Lung microvascular endothelial cell (primary cell): ENCODE data around the gene HOXA6. TPM values are rescaled to one million over a fixed set of nuclear protein-coding genes. Genes with fewer than 3 reads are reported as not detected.

ENCODE experiments used
- DNase-seq, 2 donors: peaks; one replicate each; pipeline versions ENCODE4 v3.0.0 to v3.0.0-alpha.2; 2010; ENCODE audit warnings: low read depth in 2 of 2
- total RNA-seq: library from RNA; depleted of rRNA; stranded (reverse); fragments of >200 nt; gene quantifications from 2 replicates; pipeline ENCODE4 v1.2.1, GENCODE V29; 2014

HOXA6 gene
- total RNA-seq, 1 donor from 2014 or later, result 2.4 TPM

DNA sequence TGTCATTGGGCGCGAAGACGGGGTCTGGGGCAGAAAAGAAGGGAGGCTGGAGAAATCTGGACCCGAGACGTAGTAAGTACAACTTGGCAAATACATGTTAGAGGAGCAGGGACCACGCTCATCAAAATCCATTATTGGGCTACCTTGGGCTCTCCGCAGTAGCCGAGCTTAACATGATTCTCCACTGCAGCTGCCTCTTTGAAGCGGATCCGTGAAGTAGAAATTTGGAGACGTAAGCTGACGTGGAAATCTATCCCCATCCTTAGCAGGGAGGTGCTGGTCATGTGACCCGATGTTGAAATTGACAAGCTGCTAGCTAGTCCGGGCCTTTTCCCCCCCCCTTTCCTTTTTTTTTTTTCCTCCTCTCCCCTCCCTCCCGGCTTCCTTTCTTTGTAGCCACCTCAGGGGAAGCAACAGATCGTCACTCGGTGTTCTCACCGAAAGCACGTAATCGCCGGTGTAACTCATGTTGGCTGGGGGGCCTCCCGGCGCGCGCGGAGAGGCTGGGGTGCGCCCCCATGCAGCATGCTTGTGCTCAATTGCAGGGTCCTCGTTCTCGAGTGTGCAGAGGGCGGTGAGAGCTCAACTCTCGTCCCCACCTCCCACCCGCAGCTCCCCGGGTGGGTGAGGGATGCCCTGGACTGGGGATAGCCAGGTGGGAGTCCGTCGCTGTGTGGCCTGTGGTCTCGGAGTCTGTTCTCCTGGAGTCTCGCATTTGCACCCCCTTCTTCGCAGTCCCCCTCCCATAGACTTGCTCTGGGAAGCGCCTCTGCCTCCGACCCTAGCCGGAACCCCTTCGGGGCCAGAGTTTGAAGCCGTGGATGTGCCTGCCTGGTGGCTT is 37.7 kb upstream of the HOXA6 start, which contains the start of gene HOXA11:
Gene HOXA11 (minus strand): TSS at position 220 of the 841 bp plus-strand sequence. CDS start 88 bp downstream, at position 132.
- DNase-seq, result no peak

- peak in 1 of 2 donors; percentile 49 for DNase-seq
Observed at GRCh38 chr7:27184337-27185012, 36.9 kb upstream of the HOXA6 start.

- no peak for DNase-seq
Observed at GRCh38 chr7:27183682-27184336, 36.2 kb upstream of the HOXA6 start.

DNA sequence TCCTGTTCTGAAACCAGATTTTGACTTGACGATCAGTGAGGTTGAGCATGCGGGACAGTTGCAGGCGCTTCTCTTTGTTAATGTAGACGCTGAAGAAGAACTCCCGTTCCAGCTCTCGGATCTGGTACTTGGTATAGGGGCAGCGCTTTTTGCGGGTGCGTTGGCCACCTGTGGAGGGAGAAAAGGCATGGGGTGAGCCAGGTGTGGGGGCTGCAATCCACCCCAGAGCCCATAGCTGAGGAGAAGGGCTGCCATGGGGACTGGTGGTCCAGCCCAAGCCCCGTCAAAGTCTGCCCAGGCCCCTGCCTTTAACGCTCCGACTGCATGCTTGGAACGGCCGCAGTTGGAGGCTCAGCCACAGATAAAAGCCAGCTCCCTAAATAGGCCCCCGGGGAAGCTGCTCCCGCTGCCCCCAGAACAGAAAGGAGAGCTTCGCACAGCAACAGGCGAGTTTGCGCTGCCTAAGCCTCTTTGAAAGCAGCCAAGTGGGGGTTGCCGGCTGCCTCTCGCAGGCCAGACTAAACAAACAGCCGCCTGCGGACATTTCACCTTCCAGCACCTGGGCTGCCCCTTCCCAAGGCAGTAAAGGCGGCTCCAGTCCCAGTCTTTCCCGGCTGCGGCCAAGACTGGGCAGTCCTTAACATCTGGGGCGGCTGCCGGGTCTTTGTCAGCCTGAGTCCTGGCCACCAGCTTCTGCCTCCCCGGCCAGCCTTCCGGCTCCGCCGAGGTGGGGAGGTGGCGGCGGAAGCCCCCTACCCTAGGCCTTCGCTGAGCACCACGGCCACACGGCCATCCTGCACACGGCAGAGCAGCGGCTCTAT is 35.5 kb upstream of the HOXA6 start:
- no peak for DNase-seq

GRCh38 chr7:27182285-27182841 is 34.8 kb upstream of the HOXA6 start:
- no peak for DNase-seq

DNA sequence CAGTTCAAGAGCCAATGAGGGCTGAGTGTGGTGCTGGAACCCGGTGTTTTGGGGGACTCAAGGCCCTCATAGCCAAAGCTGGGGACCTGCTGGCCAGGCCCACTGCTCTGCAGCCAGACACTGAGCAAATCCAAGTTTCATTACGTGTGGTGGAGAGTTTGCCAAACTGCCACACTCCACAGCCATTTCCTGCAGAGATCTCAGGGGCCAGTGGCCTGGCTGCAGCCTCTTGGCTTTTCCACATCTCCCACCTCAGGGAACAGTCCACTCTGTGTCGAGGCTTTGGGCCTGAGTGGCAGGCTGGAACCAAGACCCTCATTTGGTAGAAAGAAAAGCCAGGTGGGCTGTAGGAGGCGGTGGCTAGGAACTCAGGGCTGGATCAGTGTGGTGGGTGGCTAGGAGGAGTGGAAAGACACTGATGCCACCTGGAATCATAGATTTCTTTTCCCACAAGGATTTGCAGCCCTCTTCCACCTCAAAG is 34.3 kb upstream of the HOXA6 start:
- DNase-seq, result no peak

DNA sequence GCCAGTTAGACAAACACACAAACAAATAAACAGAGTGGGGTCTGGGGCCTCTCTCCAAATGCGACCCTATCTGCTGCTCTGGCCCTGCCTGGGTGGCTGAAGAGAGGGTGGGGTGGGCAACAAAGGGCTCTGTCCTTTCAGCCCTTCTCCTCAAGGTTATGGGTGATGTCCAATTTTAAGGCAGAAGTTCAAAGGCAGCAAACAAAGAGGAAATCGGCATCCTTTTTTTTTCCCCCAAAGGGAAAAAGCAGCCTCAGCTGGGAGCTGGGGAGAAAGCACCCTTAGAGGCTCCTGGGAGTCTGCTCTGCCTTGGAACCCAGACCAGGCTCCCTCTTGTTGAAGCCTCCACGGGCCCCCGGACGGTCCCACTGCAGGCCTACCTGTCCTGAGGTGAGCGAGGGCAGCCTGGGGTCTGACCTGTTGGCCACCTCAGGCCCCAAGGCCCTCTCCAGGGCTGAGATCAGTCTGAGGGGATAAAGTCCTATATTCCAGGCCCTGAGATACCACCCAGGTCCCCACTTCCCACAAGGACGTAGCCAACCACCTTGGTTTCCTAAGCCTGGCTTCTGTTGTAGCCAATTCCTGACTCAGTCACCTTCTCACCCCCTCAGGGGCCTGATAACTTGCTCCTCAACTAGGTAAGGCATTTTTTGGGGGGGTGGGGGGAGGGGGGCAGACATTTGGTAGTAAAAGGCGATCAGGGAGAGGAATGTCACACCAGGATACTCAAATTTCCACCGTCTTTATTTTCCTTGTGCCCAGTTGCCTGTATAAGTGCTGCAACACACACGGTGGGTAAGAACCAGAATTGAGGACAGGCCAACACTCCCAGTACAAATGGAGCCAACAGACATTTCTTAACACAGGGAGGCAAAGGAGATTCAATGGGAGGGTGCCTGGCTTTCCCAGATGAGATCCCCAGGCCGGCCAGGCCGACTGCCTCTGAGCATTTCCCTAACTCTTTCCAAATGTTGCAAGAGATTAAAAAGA is 33.2 kb upstream of the HOXA6 start:
- DNase-seq, result no peak

DNA sequence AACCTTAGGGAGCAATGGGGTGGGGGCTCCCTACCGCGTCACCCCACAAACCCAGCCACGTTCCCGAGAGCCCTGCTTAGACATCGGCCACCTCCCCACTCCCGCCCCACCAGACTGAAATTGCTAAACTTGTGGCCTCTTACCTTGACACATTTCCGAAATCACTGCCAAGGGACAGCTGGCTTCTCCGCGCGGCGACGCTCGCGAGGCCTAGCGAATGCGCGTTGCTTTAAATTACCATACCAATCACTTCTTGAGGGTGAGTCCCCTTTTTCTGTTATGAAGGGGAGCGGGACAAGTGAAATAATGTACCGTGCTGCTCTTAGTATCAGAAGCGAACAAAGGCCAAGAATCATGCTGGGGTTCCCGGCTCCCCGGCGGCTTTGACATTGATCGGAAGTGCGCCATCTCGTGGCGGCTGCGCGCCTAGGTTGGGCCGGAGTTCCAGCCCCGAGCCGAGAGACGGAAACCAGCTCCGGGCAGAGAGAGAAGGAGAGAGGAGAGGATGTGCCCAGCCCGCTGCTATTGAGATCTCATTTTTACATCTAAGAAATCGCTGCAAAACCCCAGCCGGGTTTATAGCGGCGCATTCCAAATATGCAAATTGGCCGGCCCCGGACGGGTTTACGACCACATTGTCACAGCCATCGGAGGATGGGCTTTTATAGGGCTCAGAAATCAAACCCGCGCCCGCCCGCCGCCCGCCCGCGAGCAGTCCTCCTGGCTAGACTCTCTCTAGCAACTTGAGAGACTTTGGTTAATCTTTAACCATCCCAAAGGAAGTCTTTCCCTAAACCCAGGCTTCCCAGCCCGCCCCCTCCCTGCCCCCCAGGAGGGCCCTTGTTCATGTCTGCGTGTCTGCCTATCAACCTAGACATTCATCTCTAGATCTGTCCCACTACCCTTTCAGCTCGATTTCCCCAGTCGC is 32.2 kb upstream of the HOXA6 start:
- DNase-seq, result peak; percentile 67 to 73

DNA sequence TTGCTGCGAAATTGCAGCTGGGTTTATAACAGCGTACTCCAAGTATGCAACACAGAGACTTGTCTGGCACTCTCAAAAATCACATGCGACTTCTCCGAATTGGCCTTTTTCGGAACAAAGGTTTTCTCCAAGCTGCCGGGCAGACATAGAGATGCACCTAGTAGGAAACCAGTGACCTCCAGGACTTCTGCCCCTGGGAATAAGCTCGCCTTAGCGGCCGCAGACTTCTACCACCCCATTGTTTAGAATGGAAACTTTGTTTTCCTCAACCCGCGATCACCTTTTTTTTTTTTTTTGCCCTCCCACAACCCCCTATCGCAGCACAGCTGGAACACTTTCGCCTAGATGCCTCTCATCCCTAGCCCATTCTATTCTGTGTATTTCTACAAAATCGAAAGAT is 31.5 kb upstream of the HOXA6 start:
- no peak for DNase-seq

- DNase-seq, result no peak
Observed at GRCh38 chr7:27178366-27178765, 30.8 kb upstream of the HOXA6 start.

DNA sequence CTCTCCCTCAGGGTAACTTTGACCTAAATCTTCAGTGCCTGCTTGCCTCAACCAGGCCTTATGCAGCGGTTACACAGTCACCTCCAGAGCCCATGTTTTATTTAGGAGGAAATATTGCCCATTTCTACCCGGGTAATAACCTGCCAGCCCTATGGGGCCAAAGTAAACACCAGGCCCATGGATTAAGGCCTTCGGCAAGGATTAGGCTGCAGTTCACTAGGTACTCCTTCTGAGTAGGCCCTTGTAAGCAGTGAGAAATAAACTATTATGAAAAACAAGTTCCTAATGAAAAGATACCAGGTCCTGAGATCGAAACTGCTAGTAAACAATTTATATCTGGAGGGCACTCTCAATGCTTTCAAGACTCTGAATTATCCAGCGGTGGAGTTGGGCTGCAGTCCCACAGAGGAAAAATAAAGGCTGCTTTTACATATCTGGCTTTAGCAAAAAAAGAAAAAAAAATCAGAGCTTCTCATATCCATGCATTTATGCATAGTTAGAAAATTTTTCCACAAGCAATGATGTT is 30.3 kb upstream of the HOXA6 start:
- DNase-seq, result no peak

- DNase-seq, result no peak
Observed at GRCh38 chr7:27176962-27177794, 29.6 kb upstream of the HOXA6 start.

- DNase-seq, result no peak
Observed at GRCh38 chr7:27176524-27176845, 28.9 kb upstream of the HOXA6 start.

GRCh38 chr7:27175626-27176523 is 28.3 kb upstream of the HOXA6 start:
- DNase-seq, result no peak

DNA sequence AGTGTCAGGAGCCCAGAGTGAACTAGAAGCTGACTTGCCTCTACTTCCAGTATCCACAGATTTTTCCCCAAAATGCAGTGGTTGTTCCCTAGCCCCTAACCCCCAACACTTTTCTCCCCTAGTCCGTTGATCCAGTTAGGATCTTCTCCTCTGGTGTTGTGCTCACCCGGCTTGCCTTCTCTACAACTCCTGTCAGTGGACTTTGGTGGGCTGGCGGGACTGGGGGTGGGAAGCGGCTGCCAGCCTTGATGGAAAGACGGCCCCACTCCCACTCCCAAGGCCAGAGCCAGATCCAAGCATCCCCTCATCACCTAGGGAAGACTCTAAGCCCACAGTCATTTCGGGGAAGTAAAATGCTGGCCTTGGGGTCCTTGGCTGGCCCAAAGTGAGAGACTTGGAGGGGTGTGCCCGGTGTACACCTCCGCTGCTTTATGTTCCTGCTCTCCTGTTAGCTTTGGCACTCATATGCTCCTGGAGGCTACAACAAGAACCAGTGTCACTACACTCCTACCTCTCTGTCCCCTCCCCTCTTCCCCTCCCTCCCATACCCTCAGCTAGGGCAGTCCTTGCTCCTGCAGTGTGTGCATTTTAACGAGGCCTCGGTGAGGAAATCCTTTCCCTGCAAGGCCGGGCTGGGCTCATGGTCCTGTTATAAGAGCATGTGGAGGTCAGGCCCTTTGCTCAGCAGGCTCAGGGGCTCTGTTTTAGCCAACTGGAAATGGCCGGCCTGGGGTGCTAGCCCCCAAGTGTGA is 27.5 kb upstream of the HOXA6 start:
- no peak for DNase-seq
